Stimulated activated CD8-positive, alpha-beta memory T cell treated with anti-CD3 and anti-CD28 coated beads, Interleukin-2, amount 100 ng/mL, for 48 hours (primary cell): ENCODE data around the gene INO80E.
"Not testable (repeated sequence)": the region's sequence is repeated elsewhere in the genome, so short reads cannot be mapped to it uniquely, and the experiment has no call there.

ENCODE experiments used
- DNase-seq, 2 donors: peaks; one replicate each; pipeline ENCODE4 v3.0.0-alpha.2; 2020; ENCODE audit warnings: low read depth in 2 of 2

The INO80E gene

DNA sequence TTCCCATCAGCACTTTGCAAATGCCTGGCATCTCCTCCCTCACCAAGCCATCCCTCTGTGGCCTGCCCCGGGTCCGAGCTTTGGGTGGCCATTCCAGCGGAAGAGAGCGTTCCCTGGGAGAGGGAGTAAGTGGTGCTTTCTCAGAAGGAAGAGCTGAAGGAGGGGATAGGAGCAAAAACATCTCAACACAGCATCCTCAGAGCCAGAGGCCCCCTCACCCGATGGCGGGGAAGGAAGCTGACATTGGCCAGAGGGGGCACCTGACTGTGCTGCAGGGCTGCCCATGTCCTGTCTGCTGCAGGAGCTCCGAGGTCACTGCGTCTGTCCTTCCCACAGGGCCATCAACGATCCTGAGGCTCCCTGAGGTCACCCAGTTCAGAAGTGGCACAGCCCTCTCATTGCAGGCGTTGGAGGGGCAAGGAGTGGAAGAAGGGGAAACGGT lies 35.5 kb downstream of the INO80E start:
- no peak for DNase-seq

DNA sequence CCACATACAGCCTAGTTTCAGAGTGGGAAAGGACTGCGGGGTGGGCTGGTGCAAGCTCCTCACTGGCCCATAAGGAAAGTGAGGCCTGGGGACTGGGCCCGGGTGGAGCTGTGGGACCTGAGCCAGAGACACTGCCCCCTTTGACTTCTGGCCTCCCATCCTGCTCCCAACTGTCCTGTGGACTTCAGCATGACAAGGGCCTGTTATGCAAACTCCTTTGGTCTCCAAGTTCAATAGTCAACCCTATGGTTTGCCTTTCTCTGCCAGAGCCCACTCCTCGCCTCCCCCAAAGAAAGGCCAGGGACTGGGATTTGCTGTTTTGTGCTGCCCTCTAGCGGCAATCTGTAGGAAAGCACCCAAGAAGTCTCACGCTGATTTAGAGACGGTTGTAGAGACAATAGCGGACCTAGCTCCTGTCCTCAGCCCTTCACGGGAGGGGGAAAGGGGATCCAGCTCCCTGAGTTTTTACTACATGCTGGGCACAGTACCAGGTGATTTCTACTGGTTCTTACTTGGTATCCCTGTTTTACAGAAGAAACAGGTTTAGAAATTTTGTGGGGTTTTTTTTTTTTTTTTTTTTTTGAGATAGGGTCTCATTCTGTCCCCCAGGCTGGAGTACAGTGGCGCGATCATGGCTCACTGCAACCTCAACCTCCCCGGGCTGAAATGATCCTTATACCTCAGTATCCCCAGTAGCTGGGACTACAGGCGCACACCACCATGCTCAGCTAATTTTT lies 36.2 kb downstream of the INO80E start:
- DNase-seq: peak in 1 of 2 donors; percentile 46

DNA sequence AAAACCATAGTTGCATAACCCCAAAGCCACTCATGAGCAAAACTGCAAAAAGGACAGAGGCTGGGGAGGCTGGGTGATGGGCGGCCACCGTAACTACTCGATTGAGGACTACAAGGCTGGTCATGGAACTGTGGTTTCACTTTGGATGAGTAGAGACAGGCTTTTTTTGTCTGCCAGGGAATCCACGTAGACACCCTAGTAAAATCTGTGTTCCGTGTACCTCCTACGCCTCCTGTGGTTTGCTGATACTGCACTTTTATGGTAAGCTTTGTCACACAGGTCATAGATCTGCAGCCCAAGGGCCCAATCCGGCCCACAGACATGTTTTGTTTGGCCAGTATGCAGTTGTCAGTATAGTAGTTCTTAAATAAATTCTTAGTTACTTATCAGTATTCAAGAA lies 37.2 kb downstream of the INO80E start:
- DNase-seq: no peak

DNA sequence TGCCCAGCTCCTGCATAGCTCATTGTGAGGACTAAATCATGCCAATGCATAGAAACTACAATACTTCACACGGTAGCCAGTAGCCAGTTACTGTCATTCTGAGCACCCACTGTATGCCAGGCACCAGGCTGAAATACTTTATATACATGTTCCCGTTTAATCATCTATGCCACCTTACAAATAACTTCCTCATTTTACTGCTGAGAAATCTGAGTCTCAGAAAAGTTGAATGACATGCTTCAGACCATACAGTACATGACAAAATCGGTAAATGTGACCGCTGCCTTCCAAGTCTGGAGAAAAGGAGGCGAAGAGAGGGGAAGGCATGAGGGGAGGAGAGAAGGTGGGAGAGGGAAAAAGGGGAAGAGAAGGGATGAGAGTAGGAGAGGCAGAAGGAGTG lies 44.2 kb downstream of the INO80E start:
- no peak for DNase-seq

DNA sequence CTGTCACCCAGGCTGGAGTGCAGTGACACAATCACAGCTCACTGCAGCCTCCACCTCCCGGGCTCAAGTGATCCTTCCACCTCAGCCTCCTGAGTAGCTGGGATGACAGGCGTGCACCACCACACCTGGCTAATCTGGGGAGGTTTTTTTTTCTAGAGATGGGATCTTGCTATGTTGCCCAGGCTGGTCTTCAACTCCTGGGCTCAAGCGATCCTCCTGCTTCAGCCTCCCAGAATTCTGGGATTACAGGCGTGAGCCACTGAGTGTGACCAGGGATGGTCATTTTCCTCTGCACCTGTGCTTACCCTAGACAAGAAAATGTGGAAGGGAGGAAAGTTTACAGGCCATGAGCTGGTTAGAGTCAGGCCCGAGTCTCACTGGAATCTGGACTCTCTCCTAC lies 44.6 kb downstream of the INO80E start:
- not testable (repeated sequence) for DNase-seq

DNA sequence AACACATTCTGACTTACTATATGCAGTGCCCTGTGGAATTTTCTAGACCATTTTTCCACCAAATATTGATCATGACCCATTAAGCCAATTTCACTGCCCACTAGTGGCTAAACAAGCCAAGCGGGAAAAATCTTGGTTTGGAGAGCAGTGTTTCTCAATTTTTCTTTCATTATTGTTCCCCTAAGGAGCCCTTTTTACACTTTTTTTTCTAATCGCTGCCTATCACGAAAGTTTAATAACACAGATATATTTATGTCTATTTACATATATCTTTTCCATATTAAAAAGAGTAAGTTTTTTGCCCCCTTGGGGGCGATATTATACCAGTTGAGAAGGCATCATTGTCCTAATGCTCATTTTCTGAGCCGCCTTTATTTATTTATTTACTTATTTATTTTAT lies 45.8 kb downstream of the INO80E start:
- no peak for DNase-seq

DNA sequence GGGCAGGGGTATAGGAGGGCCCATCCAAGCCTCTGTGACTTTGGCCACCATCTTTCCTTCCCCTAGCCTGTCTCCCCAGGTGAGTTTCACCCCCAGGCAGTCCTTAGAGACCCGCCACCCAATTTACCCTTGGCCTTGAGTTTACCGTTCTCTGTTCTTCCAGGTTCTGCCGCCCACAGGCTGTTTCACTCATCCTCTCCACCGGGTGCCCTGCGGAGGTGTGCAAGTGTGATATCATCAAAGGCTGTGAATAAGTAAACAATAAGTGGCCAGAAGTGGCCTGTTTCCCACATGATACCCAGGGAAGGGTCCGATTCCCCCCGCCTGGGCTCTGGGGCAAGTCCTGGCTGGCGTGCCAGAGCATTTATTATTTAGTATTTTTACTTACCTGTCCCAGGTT lies 50.1 kb downstream of the INO80E start:
- DNase-seq: no peak

DNA sequence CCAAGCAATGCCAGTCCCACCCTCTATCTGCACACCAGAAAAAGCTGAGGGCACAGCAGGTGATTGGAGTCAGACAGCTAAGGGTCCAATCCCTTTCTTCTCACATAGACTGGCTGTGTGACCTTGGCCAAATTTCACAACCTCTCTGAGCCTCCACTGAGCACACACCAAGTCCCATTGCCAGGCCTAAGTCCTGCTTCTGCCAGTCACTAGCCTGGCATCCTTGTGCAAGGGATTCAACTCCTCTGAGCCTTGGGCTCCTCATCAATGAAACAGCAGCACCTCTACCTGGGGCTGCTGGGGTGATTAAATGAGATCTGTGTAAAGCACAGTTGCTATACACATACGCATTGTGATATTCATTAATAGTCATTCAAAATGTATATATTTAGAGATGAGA lies 50.5 kb downstream of the INO80E start:
- no peak for DNase-seq

DNA sequence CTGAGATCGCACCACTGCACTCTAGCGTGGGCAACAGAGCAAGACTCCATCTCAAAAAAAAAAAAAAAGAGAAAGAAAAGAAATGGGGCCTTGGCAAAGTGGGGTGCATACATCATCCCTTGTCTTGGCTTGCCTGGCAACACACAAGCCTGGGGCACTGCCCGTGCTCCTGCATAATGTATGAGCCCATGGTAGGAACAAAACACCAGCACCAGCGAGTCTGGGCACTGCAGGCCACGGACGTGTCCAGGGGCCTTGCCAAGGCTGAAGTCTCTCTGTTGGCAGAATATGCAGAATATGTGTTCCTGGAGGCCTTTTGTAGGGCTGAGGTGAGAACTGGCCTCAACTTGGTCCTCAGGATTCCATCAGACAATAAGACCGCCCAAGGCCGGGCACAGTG lies 53.8 kb downstream of the INO80E start:
- DNase-seq: no peak

DNA sequence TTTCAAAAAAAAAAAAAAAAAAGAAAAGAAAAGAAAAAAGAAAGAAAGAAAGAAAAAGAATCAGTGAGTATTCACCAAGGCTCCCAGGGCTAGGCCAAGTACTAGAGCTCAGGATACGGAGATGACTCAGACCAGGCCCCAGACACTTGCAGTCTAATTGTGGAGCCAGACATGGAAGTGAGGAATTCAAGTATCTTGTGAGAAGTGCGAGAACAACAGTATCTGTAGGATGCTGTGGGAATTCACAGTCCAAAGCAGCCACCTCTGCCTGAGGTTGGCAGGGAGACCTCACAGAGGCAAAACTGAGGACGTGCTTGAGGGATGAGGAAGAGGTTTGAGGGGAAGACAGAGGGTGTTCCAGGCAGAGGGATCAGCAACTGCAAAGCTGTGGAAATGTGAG lies 55.5 kb downstream of the INO80E start:
- no peak for DNase-seq

DNA sequence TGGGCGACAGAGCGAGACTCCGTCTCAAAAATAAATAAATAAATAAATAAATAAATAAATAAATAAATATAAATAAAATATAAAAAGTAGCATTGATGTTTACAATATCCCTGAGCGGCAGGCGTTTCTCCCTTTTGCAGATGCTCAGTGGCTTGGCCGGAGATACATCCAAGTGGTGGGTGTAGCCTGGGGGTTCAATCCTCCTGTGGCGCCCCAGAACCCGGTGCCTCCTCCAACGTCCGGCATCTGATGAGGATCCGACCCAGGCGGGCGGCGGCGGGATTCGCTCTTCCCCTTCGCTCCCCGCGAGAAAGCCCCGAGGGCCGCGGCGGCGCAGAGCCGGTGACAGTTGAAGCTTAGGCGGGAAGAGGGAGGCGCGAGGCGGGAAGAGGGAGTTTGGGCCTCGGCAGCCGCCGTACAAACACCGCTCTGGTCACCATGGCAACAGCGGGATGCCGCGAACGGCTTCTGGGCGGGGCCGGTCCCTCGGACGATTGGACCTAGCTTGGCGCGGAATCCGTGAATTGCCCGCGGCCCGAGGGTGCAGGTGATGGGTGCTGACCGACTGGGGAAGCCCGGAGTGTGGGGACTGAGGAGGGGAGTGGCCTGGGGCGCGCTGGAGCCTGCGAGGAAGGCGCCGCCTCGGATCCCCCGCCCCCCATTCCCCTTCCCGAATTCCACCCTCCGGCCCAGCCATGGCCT lies 56.8 kb downstream of the INO80E start:
- peak; percentile 91 to 94 for DNase-seq

DNA sequence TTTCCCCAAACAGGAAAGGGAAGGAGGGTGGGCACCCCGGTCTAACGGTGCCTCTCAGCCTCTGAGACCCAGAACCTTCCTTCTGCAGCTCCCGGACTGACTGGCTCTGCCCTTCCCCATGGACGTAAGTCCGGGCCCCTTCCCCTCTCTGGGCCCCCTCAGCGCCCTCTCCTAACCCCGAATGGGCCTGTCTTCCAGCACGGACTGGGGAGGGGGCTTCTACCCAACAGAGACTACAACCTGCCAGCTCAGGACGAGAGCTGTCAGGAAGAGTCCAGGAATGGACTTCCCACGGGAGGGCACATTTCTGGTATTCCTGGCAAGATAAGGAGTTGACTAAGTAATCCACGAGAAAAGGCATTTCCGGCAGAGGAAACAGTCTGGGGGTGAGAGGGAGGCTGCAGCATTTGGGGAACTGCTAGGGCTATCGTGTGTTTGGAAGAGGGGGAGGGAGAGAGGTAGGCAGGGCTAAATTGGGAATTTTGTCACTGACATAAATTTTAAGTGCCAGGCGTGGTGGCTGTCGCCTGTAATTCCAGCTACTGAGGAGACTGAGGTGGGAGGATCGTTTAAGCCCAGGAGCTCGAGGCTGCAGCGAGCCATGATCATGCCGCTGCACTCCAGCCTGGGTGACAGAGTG lies 57.5 kb downstream of the INO80E start:
- no peak for DNase-seq

DNA sequence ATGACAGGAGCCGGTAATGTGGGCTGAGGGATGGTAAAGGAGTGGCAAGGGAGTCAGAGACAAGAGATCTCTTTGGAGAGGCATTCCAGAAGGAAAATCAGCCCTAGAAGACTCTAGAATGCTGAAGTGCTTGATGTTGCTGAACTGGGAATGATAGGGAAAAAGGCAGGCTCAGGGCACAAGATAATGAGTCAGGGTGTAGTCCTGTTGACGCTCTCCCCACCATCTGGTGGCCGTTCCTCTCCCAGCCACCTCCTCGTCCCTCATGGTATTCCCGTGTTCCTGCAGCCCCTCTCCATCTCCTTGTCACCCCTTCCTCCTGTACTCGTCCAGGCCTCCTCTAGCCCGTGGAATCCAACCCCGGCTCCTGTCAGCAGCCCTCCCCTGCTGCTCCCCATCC lies 58.4 kb downstream of the INO80E start:
- no peak for DNase-seq

DNA sequence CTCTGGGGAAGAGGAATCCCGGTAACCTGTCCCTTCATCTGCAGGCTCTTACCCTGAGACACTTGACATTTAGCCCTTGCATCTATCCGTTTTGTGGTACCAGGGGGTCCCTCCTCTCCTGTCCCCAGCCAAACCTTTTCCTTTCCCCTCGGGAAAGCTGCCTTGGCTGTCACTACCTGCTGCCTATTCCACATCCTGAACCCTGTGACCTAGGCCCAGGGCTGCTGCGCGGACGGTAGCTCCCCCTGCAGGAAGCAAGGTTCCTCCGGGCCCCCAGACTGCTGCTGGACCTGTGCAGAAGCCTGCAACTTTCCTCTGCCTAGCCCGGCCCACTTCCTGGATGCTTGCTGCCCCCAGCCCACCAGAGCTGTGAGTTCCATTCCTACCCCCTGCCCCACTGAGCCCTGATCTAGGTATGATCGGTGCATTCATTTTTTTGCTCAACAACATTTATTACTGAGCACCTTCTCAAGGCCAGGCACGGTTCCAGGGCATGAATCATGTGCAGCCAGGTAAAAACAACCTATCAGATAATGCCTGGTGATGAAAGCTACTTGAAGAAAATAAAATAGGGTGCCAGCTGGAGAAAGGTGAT lies 59.0 kb downstream of the INO80E start:
- peak in 1 of 2 donors; percentile 55 for DNase-seq
